ENCODE data around the gene ELMOD1. TPM values are rescaled to one million over a fixed set of nuclear protein-coding genes. Genes with fewer than 3 reads are reported as not detected.

Gene ELMOD1
- total RNA-seq, 2 donors from 2014 or later = not detected

GRCh38 chr11:107624983-107625684 is 34.2 kb downstream of the ELMOD1 start:
- ATAC-seq = no peak

GRCh38 chr11:107625685-107625989 is 34.7 kb downstream of the ELMOD1 start:
- TF ChIP-seq CTCF (IDR thresholded peaks at IDR 0.05) = no peak
- TF ChIP-seq POLR2A (IDR thresholded peaks at IDR 0.05) = no peak
- no peak for DNase-seq
- Histone ChIP-seq H3K9me3 (no peaks in the 10 kb centered on the region), H3K27ac (no peak overlapping the region), H3K36me3 (replicated peaks in 1 of 2; ENCODE audit: insufficient read depth in 1 of 2, low read depth in 2 of 2) (no peaks in the 10 kb centered on the region), H3K4me3 (no peak overlapping the region), H3K27me3 (no peaks in the 10 kb centered on the region), H3K4me1 (no peaks in the 10 kb centered on the region)
- intact Hi-C loops (cut with DNase I) = no loop called here
- 25 to 27% methylated on average over 2 of the region's 2 CpGs for WGBS, 2 donors
- no peak for ATAC-seq

More at GRCh38 chr11:107624983-107625684, 34.2 kb downstream of the ELMOD1 start:
- no peak overlapping the region for H3K27ac ChIP-seq
- H3K4me1 ChIP-seq = no peaks in the 10 kb centered on the region
- TF ChIP-seq POLR2A (IDR thresholded peaks at IDR 0.05) = no peak
- TF ChIP-seq CTCF (IDR thresholded peaks at IDR 0.05) = no peak
- intact Hi-C loops (cut with DNase I) = no loop called here
- DNase-seq = no peak
- H3K27me3 ChIP-seq = no peaks in the 10 kb centered on the region
- no peaks in the 10 kb centered on the region for H3K9me3 ChIP-seq
- H3K36me3 ChIP-seq (replicated peaks in 1 of 2; ENCODE audit: insufficient read depth in 1 of 2, low read depth in 2 of 2) = no peaks in the 10 kb centered on the region
- no peak overlapping the region for H3K4me3 ChIP-seq
- 38% methylated on average over 10 of the region's 10 CpGs for WGBS, 2 donors

GRCh38 chr11:107631043-107631442 is 40.1 kb downstream of the ELMOD1 start:
- ATAC-seq (no peak), DNase-seq (no peak)
- TF ChIP-seq POLR2A (IDR thresholded peaks at IDR 0.05) (no peak), CTCF (IDR thresholded peaks at IDR 0.05) (no peak)
- Histone ChIP-seq H3K27ac (no peak overlapping the region), H3K36me3 (replicated peaks in 1 of 2; ENCODE audit: insufficient read depth in 1 of 2, low read depth in 2 of 2) (no peaks in the 10 kb centered on the region), H3K9me3 (no peaks in the 10 kb centered on the region), H3K27me3 (peaks cover 0 to 3% of the 10 kb centered on the region in 2 donors), H3K4me3 (no peak overlapping the region), H3K4me1 (no peaks in the 10 kb centered on the region)
- WGBS, 2 donors = 50 to 60% methylated on average over 2 of the region's 2 CpGs
- intact Hi-C loops (cut with DNase I) = no loop called here

GRCh38 chr11:107631931-107632330 is 41.0 kb downstream of the ELMOD1 start:
- Histone ChIP-seq H3K36me3 (replicated peaks in 1 of 2; ENCODE audit: insufficient read depth in 1 of 2, low read depth in 2 of 2) (no peaks in the 10 kb centered on the region), H3K27me3 (peaks cover 0 to 3% of the 10 kb centered on the region in 2 donors), H3K27ac (no peak overlapping the region), H3K9me3 (no peaks in the 10 kb centered on the region), H3K4me3 (no peak overlapping the region), H3K4me1 (no peaks in the 10 kb centered on the region)
- TF ChIP-seq CTCF (IDR thresholded peaks at IDR 0.05) = no peak
- TF ChIP-seq POLR2A (IDR thresholded peaks at IDR 0.05) = no peak
- ATAC-seq (no peak), DNase-seq (no peak)
- 65 to 72% methylated on average over 2 of the region's 2 CpGs for WGBS, 2 donors
- intact Hi-C loops (cut with DNase I) = no loop called here

- intact Hi-C loops (cut with DNase I) = no loop called here
- Histone ChIP-seq H3K27me3 (no peaks in the 10 kb centered on the region), H3K36me3 (replicated peaks in 1 of 2; ENCODE audit: insufficient read depth in 1 of 2, low read depth in 2 of 2) (no peaks in the 10 kb centered on the region), H3K27ac (no peak overlapping the region), H3K4me3 (no peak overlapping the region), H3K4me1 (no peaks in the 10 kb centered on the region), H3K9me3 (no peaks in the 10 kb centered on the region)
- DNase-seq (no peak), ATAC-seq (no peak)
- 92 to 94% methylated on average over 2 of the region's 2 CpGs for WGBS, 2 donors
- TF ChIP-seq POLR2A (IDR thresholded peaks at IDR 0.05) (no peak), CTCF (IDR thresholded peaks at IDR 0.05) (no peak)
Observed at GRCh38 chr11:107646783-107647182, 55.8 kb downstream of the ELMOD1 start.
